Kidney epithelial cell (primary cell): ENCODE results near the gene GNAI3. TPM values are rescaled to one million over a fixed set of nuclear protein-coding genes. Genes with fewer than 3 reads are reported as not detected.

Experiments
- DNase-seq: peaks from one replicate; pipeline ENCODE4 v3.0.0-alpha.2; 2010; ENCODE audit warnings: low read depth
- H3K27me3 ChIP-seq: 2 replicates; pipeline ENCODE4 v1.6.0; 2011; ENCODE audit warnings: low read length; ENCODE audit not compliant: control insufficient read depth, insufficient read depth
- H3K36me3 ChIP-seq: 2 replicates; pipeline ENCODE4 v1.5.1; 2011; ENCODE audit warnings: low read length; ENCODE audit not compliant: control insufficient read depth, insufficient read depth
- H3K4me3 ChIP-seq: 2 replicates; pipeline ENCODE4 v1.5.1; 2011; ENCODE audit warnings: low read depth, mild to moderate bottlenecking, control low read depth, low read length
- CTCF ChIP-seq: IDR thresholded peaks from 2 replicates; pipeline ENCODE4 v1.5.1; 2011; ENCODE audit warnings: mild to moderate bottlenecking, moderate library complexity, low read length, control low read depth, inconsistent platforms; ENCODE audit not compliant: insufficient read depth, poor library complexity, severe bottlenecking
- total RNA-seq: library from RNA; depleted of rRNA; stranded (reverse); fragments of >200 nt; gene quantifications from 2 replicates; pipeline ENCODE4 v1.2.3, GENCODE V29; 2015

Gene GNAI3
- total RNA-seq, 1 donor from 2014 or later, result 11.9 TPM

GRCh38 chr1:109625601-109626560, 77.5 kb downstream of the GNAI3 start:
- no peak for DNase-seq
- TF ChIP-seq CTCF, result no peak
- H3K4me3 ChIP-seq, result no peak overlapping the region
- H3K36me3 ChIP-seq, result peaks cover 15% of the 10 kb centered on the region
- H3K27me3 ChIP-seq, result no peaks in the 10 kb centered on the region

- Histone ChIP-seq H3K4me3 (no peak overlapping the region), H3K27me3 (no peaks in the 10 kb centered on the region), H3K36me3 (peaks cover 15% of the 10 kb centered on the region)
- no peak for DNase-seq
- no peak for TF ChIP-seq CTCF
Measured at GRCh38 chr1:109626682-109627408, 78.4 kb downstream of the GNAI3 start.

GRCh38 chr1:109627692-109628399, 79.4 kb downstream of the GNAI3 start:
- H3K4me3 ChIP-seq, result no peak overlapping the region
- peaks cover 15% of the 10 kb centered on the region for H3K36me3 ChIP-seq
- no peak for TF ChIP-seq CTCF
- H3K27me3 ChIP-seq, result no peaks in the 10 kb centered on the region
- peak; percentile 72 for DNase-seq

GRCh38 chr1:109628540-109629321, 80.3 kb downstream of the GNAI3 start:
- peak; percentile 89 for DNase-seq
- Histone ChIP-seq H3K36me3 (peaks cover 15% of the 10 kb centered on the region), H3K27me3 (no peaks in the 10 kb centered on the region), H3K4me3 (no peak overlapping the region)
- TF ChIP-seq CTCF, result no peak

GRCh38 chr1:109629372-109630030, 81.1 kb downstream of the GNAI3 start:
- Histone ChIP-seq H3K36me3 (peaks cover 15% of the 10 kb centered on the region), H3K27me3 (no peaks in the 10 kb centered on the region), H3K4me3 (no peak overlapping the region)
- no peak for TF ChIP-seq CTCF
- no peak for DNase-seq
